H1 (cell line): ENCODE results near the gene RBM26. TPM values are rescaled to one million over a fixed set of nuclear protein-coding genes. Genes with fewer than 3 reads are reported as not detected.

ENCODE experiments used
- CTCF ChIA-PET: fragments of 300-600 bp; sonication (Branson Sonifier 250); formaldehyde crosslinking; loops from one replicate; lab custom pipeline; 2021; ENCODE audit not compliant: partially characterized antibody; lab: Charles Lee
- POLR2A ChIA-PET: fragments of 300-600 bp; sonication (Branson Sonifier 250); formaldehyde crosslinking; loops from one replicate; lab custom pipeline; 2021; ENCODE audit warnings: inconsistent platforms; ENCODE audit not compliant: partially characterized antibody; lab: Charles Lee
- DNase-seq, 2 experiments: peaks; one replicate each; pipeline versions ENCODE4 v3.0.0 to v3.0.0-alpha.2; 2010 to 2022; ENCODE audit warnings: low spot score in 2 of 2, low read depth in 1 of 2, mixed read lengths in 1 of 2
- FAIRE-seq: peaks from 2 replicates; lab custom pipeline; 2011; peaks lifted over from hg19 to GRCh38; lab: Jason Lieb, UNC
- H2AFZ ChIP-seq: 2 replicates; pipeline ENCODE4 v1.8.1; 2012; ENCODE audit warnings: low read length, inconsistent platforms
- H2AK5ac ChIP-seq: 2 replicates; pipeline ENCODE4 v1.6.1; 2013; ENCODE audit warnings: low read depth, low read length
- H2BK120ac ChIP-seq: replicated peaks from 2 replicates; pipeline ENCODE3; 2013; ENCODE audit warnings: low read depth, low read length, inconsistent platforms
- H2BK12ac ChIP-seq: 2 replicates; pipeline ENCODE4 v1.6.1; 2013; ENCODE audit warnings: low read depth, low read length
- H2BK15ac ChIP-seq: 2 replicates; pipeline ENCODE4 v1.6.1; 2013; ENCODE audit warnings: low read length
- H2BK20ac ChIP-seq: 2 replicates; pipeline ENCODE4 v1.6.1; 2013; ENCODE audit warnings: low read length
- H2BK5ac ChIP-seq: 2 replicates; pipeline ENCODE4 v1.6.1; 2013; ENCODE audit warnings: low read depth, low read length
- H3K14ac ChIP-seq: 2 replicates; pipeline ENCODE4 v1.6.1; 2013; ENCODE audit warnings: inconsistent platforms; ENCODE audit not compliant: insufficient read length
- H3K18ac ChIP-seq: 2 replicates; pipeline ENCODE4 v1.6.1; 2013; ENCODE audit warnings: low read length; ENCODE audit errors: extremely low read depth
- H3K23ac ChIP-seq: 2 replicates; pipeline ENCODE4 v1.6.1; 2013; ENCODE audit warnings: inconsistent platforms; ENCODE audit not compliant: insufficient read length
- H3K23me2 ChIP-seq: 2 replicates; pipeline ENCODE4 v1.6.1; 2013; ENCODE audit warnings: low read depth, low read length
- H3K27ac ChIP-seq: 2 replicates; pipeline ENCODE4 v1.6.1; 2011; ENCODE audit warnings: low read depth, low read length, inconsistent platforms
- H3K27me3 ChIP-seq, 4 experiments: replicated peaks in 1 of 4; 1 replicate in 1 of 4; 2 replicates in 3 of 4; pipeline versions ENCODE4 v1.6.1 to v1.8.1; 2011 to 2013; ENCODE audit warnings: low read length in 3 of 4, mild to moderate bottlenecking in 3 of 4, inconsistent platforms in 2 of 4, mixed read lengths in 2 of 4, moderate library complexity in 1 of 4; ENCODE audit not compliant: control insufficient read depth in 3 of 4, insufficient read depth in 3 of 4; ENCODE audit errors: extremely low read depth in 1 of 4
- H3K36me3 ChIP-seq, 4 experiments: 2 replicates each; pipeline versions ENCODE4 v1.6.1 to v1.8.1; 2011 to 2013; ENCODE audit warnings: mild to moderate bottlenecking in 4 of 4, low read length in 3 of 4, moderate library complexity in 2 of 4, control low read depth in 1 of 4, inconsistent platforms in 1 of 4; ENCODE audit not compliant: insufficient read depth in 4 of 4, control insufficient read depth in 2 of 4
- H3K4ac ChIP-seq: replicated peaks from 2 replicates; pipeline ENCODE3; 2013; ENCODE audit warnings: low read length, low read depth, mixed read lengths, inconsistent platforms; ENCODE audit not compliant: insufficient read length
- H3K4me1 ChIP-seq, 4 experiments: replicated peaks in 1 of 4; 1 replicate in 1 of 4; 2 replicates in 3 of 4; pipeline versions ENCODE4 v1.6.1 to v1.8.1; 2011 to 2013; ENCODE audit warnings: low read length in 3 of 4, inconsistent platforms in 2 of 4, mixed read lengths in 1 of 4; ENCODE audit not compliant: insufficient read depth in 4 of 4, control insufficient read depth in 3 of 4
- H3K4me2 ChIP-seq, 2 experiments: 2 replicates each; pipeline versions ENCODE4 v1.6.1 to v1.8.1; 2011 to 2013; ENCODE audit warnings: low read depth in 2 of 2, low read length in 2 of 2, control low read depth in 1 of 2, inconsistent platforms in 1 of 2, mild to moderate bottlenecking in 1 of 2; ENCODE audit not compliant: insufficient read depth in 1 of 2
- H3K4me3 ChIP-seq, 4 experiments: fragments of 200-600, 300-600 bp in 1 of 4; sonication (generic), shearing (Covaris generic), sonication (Bioruptor Twin) in 1 of 4; 2 replicates each; pipeline versions ENCODE4 v1.5.1 to v1.8.1; 2011 to 2016; ENCODE audit warnings: low read length in 4 of 4, low read depth in 3 of 4, control low read depth in 2 of 4, inconsistent platforms in 2 of 4, mild to moderate bottlenecking in 2 of 4, mixed read lengths in 1 of 4, moderate library complexity in 1 of 4; ENCODE audit not compliant: insufficient read depth in 2 of 4; ENCODE audit errors: extremely low read depth in 1 of 4
- H3K56ac ChIP-seq: replicated peaks from 2 replicates; pipeline ENCODE3; 2013; ENCODE audit warnings: low read depth, mild to moderate bottlenecking, mixed read lengths, low read length, inconsistent platforms; ENCODE audit not compliant: insufficient read length
- H3K79me1 ChIP-seq: 2 replicates; pipeline ENCODE4 v1.6.1; 2013; ENCODE audit warnings: low read depth, low read length, control low read depth
- H3K79me2 ChIP-seq, 2 experiments: 2 replicates each; pipeline versions ENCODE4 v1.6.1 to v1.8.1; 2012 to 2013; ENCODE audit warnings: low read length in 2 of 2, mild to moderate bottlenecking in 2 of 2, inconsistent platforms in 1 of 2; ENCODE audit not compliant: insufficient read depth in 2 of 2, control insufficient read depth in 1 of 2
- H3K9ac ChIP-seq, 4 experiments: replicated peaks in 1 of 4; 1 replicate in 1 of 4; 2 replicates in 3 of 4; pipeline versions ENCODE4 v1.6.1 to v1.8.1; 2011 to 2013; ENCODE audit warnings: low read depth in 3 of 4, low read length in 3 of 4, control low read depth in 2 of 4, mild to moderate bottlenecking in 2 of 4, moderate library complexity in 2 of 4, inconsistent platforms in 1 of 4; ENCODE audit errors: extremely low read depth in 1 of 4
- H3K9me3 ChIP-seq, 2 experiments: 2 replicates each; pipeline versions ENCODE4 v1.6.1 to v1.8.1; 2012 to 2013; ENCODE audit warnings: mild to moderate bottlenecking in 2 of 2, moderate library complexity in 2 of 2, control low read depth in 1 of 2, inconsistent platforms in 1 of 2, low read depth in 1 of 2, low read length in 1 of 2, mixed read lengths in 1 of 2; ENCODE audit not compliant: insufficient read depth in 2 of 2
- H4K20me1 ChIP-seq, 2 experiments: replicated peaks in 1 of 2; 2 replicates each; pipeline versions ENCODE3 to v1.8.1; 2011 to 2013; ENCODE audit warnings: inconsistent platforms in 2 of 2, low read length in 2 of 2, mild to moderate bottlenecking in 1 of 2; ENCODE audit not compliant: insufficient read depth in 2 of 2, control insufficient read depth in 1 of 2
- H4K5ac ChIP-seq: 2 replicates; pipeline ENCODE4 v1.6.1; 2013; ENCODE audit warnings: low read length, low read depth, mixed read lengths, inconsistent platforms; ENCODE audit not compliant: insufficient read length
- H4K8ac ChIP-seq: 2 replicates; pipeline ENCODE4 v1.8.0; 2013; ENCODE audit warnings: mild to moderate bottlenecking, moderate library complexity, low read length, inconsistent platforms; ENCODE audit not compliant: insufficient read depth; ENCODE audit errors: extremely low read depth
- H4K91ac ChIP-seq: replicated peaks from 2 replicates; pipeline ENCODE3; 2013; ENCODE audit warnings: low read length, mixed read lengths, inconsistent platforms; ENCODE audit not compliant: insufficient read length
- CHD2 ChIP-seq: IDR thresholded peaks from 2 replicates; pipeline ENCODE4 v1.6.1; 2012; ENCODE audit warnings: low read length, improper control_type of control experiment
- CREB1 ChIP-seq: IDR thresholded peaks from 2 replicates; pipeline ENCODE4 v1.6.1; 2012; ENCODE audit warnings: inconsistent platforms
- CTBP2 ChIP-seq: IDR thresholded peaks from 2 replicates; pipeline ENCODE4 v1.7.0; 2011; ENCODE audit warnings: borderline replicate concordance, mild to moderate bottlenecking, moderate library complexity, mixed read lengths, low read length; ENCODE audit not compliant: insufficient read depth, insufficient read length
- EZH2 ChIP-seq: fragments of 200-600 bp; sonication (generic); IDR thresholded peaks from 2 replicates; pipeline ENCODE4 v1.7.1; 2012; ENCODE audit warnings: low read depth, mild to moderate bottlenecking, moderate library complexity, low read length, inconsistent platforms; ENCODE audit not compliant: severe bottlenecking
- KDM1A ChIP-seq: fragments of 200-600, 300-600 bp; sonication (generic); IDR thresholded peaks from 2 replicates; pipeline ENCODE4 v1.7.1; 2016; ENCODE audit warnings: mild to moderate bottlenecking, low read length, borderline replicate concordance
- NRF1 ChIP-seq: IDR thresholded peaks from 2 replicates; pipeline ENCODE4 v1.6.1; 2011; ENCODE audit warnings: mild to moderate bottlenecking, low read depth, low read length, improper control_type of control experiment
- RBBP5 ChIP-seq: IDR thresholded peaks from 2 replicates; pipeline ENCODE4 v1.7.1; 2012; ENCODE audit warnings: low read depth, mild to moderate bottlenecking, inconsistent platforms, low read length, moderate library complexity, borderline replicate concordance
- RXRA ChIP-seq: IDR thresholded peaks from 2 replicates; pipeline ENCODE4 v1.6.1; 2011; ENCODE audit warnings: low read depth, mild to moderate bottlenecking, low read length, moderate library complexity; ENCODE audit not compliant: insufficient read depth
- SIN3A ChIP-seq, 2 experiments: IDR thresholded peaks in 1 of 2; conservative IDR thresholded peaks in 1 of 2; 2 replicates each; pipeline ENCODE4 v1.6.1; 2011 to 2012; ENCODE audit warnings: low read length in 2 of 2, improper control_type of control experiment in 1 of 2, low read depth in 1 of 2, mild to moderate bottlenecking in 1 of 2
- SP4 ChIP-seq: IDR thresholded peaks from 2 replicates; pipeline ENCODE4 v1.6.1; 2012; ENCODE audit warnings: low read length, inconsistent platforms
- SRF ChIP-seq: IDR thresholded peaks from 2 replicates; pipeline ENCODE4 v1.6.1; 2011; ENCODE audit warnings: mild to moderate bottlenecking, low read depth, low read length, moderate library complexity
- SUZ12 ChIP-seq: fragments of 200-600 bp; sonication (generic); IDR thresholded peaks from 2 replicates; pipeline ENCODE4 v1.6.1; 2012; ENCODE audit warnings: mild to moderate bottlenecking, inconsistent platforms, low read length, moderate library complexity, mixed read lengths
- TAF1 ChIP-seq: IDR thresholded peaks from 2 replicates; pipeline ENCODE4 v1.6.1; 2011; ENCODE audit warnings: mild to moderate bottlenecking, low read depth, low read length
- YY1 ChIP-seq: IDR thresholded peaks from 2 replicates; pipeline ENCODE4 v1.6.1; 2011; ENCODE audit warnings: low read depth, mild to moderate bottlenecking, low read length
- WGBS, 2 experiments: shearing (Covaris generic) in 1 of 2; methylation state at CpG; one replicate each; pipeline versions ENCODE4 v1.1.6 to v1.1.7; 2013 to 2015; ENCODE audit warnings: low lambda C conversion rate in 2 of 2, mixed read lengths in 2 of 2, inconsistent platforms in 1 of 2, low coverage in 1 of 2, missing lambda C conversion rate in 1 of 2; ENCODE audit not compliant: insufficient replicate concordance in 2 of 2, insufficient coverage in 1 of 2, insufficient read length in 1 of 2; ENCODE audit errors: extremely low coverage in 1 of 2, missing lambda C conversion rate in 1 of 2; 5-methylcytosine and 5-hydroxymethylcytosine counted together
- polyA plus RNA-seq, 7 experiments: library from polyadenylated mRNA; depleted of rRNA in 3 of 7; stranded (reverse) in 5 of 7; unstranded in 2 of 7; fragments of >200 nt in 5 of 7; fragments of 200-250 nt in 2 of 7; gene quantifications; 1 replicate in 5 of 7; 2 replicates in 1 of 7; 4 replicates in 1 of 7; pipeline versions ENCODE4 v1.2.1 to v1.2.3, GENCODE V29; 2011 to 2013; ENCODE audit warnings: missing spikeins in 2 of 7, mixed read lengths in 2 of 7
- total RNA-seq: library from RNA; stranded (reverse); fragmentation: NEBNext Ultra II Directional; extraction: Animal tissue kit (Norgen Biotek cat#: 25700); gene quantifications from 2 replicates; pipeline ENCODE4 v1.2.1, GENCODE V29; 2021

The RBM26 gene
- total and polyA plus RNA-seq, 2 of the 8 experiments (the other 6 are each of a cell fraction or from before 2014, with no cell fraction given): 20.3 to 65.5 TPM

DNA sequence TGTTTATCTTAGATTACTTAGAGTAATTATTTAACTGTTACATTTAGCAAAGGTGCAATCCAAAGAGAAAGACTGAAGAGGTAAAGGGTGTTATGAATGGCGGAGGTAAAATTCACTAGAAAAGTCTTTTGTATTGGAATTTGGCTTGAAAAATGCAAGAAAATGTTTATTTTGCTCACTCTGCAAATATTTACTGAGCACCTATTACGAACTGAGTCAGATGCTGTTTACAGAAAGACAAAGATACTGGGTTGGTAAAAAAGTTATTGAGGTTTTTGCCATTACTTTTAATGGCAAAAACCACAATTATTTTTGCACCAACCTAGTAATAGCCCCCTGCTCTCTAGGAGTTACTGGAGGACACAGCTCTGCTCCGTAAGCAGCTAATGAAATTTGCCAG lies 135.2 kb downstream of the RBM26 start:
- Histone ChIP-seq H2BK20ac (no peak overlapping the region), H4K5ac (no peak overlapping the region), H2BK5ac (no peak overlapping the region), H3K9ac (no peak overlapping the region), H2AFZ (no peak overlapping the region), H4K20me1 (no peaks in the 10 kb centered on the region), H3K79me1 (no peaks in the 10 kb centered on the region), H2AK5ac (no peak overlapping the region), H3K18ac (no peak overlapping the region), H3K36me3 (peaks cover 0 to 4% (median 2%) of the 10 kb centered on the region in 4 experiments; a peak in 3 of 8 replicates), H3K4me1 (peaks cover 0 to 4% (median 2%) of the 10 kb centered on the region in 4 experiments; a peak in 2 of 7 replicates), H3K4me3 (no peak overlapping the region), H3K9me3 (peaks cover 8 to 10% of the 10 kb centered on the region in 2 experiments; a peak in 2 of 4 replicates), H2BK12ac (no peak overlapping the region), H3K56ac (no peak overlapping the region), H4K91ac (no peak overlapping the region), H3K27ac (no peak overlapping the region), H3K4me2 (no peak overlapping the region), H3K4ac (no peak overlapping the region), H3K14ac (no peak overlapping the region), H4K8ac (no peak overlapping the region), H2BK120ac (no peak overlapping the region), H3K79me2 (no peaks in the 10 kb centered on the region), H3K23ac (no peak overlapping the region), H3K23me2 (no peaks in the 10 kb centered on the region), H2BK15ac (no peak overlapping the region), H3K27me3 (no peaks in the 10 kb centered on the region)
- no peak for FAIRE-seq
- DNase-seq: no peak
- CTCF ChIA-PET: interaction anchor here (1.1 kb wide), 1 partner anchor 120 kb away, joined by 3 read pairs; no protein-coding TSS in a partner anchor
- POLR2A ChIA-PET: no interaction called here
- 85% methylated on average over 3 of the region's 3 CpGs; no CpG with 5 or more reads in 1 of the 2 experiments for WGBS, 2 experiments
- TF ChIP-seq SRF (no peak), EZH2 (no peak), NRF1 (no peak), CHD2 (no peak), SP4 (no peak), CREB1 (no peak), SIN3A (conservative IDR thresholded peaks at IDR 0.05 in 1 of 2, IDR thresholded peaks at IDR 0.05 in 1 of 2; ENCODE audit: low read depth in 1 of 2, low read length in 2 of 2) (no peak), SUZ12 (no peak), TAF1 (no peak), RBBP5 (no peak), YY1 (no peak), CTBP2 (no peak), RXRA (no peak), KDM1A (no peak)
